ENCODE measurements around the gene KIF5A.

KIF5A gene

GRCh38 chr12:57620936-57621496 is 71.2 kb downstream of the KIF5A start:
- TF ChIP-seq REST (IDR thresholded peaks at IDR 0.05; ENCODE audit: low read depth) (0 out of 2 replicates have a peak, but pooled peaks have one; percentile 3), CREB1 (IDR thresholded peaks at IDR 0.05; ENCODE audit: low read depth) (no peak), USF1 (IDR thresholded peaks at IDR 0.05) (no peak), EP300 (IDR thresholded peaks at IDR 0.05; ENCODE audit: borderline replicate concordance) (no peak)

- TF ChIP-seq EGR1 (IDR thresholded peaks at IDR 0.05) (no peak), TCF12 (IDR thresholded peaks at IDR 0.05; ENCODE audit: low read depth) (no peak), ZBTB7A (IDR thresholded peaks at IDR 0.05; ENCODE audit: low read depth) (peak; percentile 97), CREB1 (IDR thresholded peaks at IDR 0.05; ENCODE audit: low read depth) (no peak), TEAD4 (IDR thresholded peaks at IDR 0.05) (no peak), RAD21 (IDR thresholded peaks at IDR 0.05; ENCODE audit: low read depth) (peak; percentile 84), MAX (IDR thresholded peaks at IDR 0.05) (no peak), TAF1 (IDR thresholded peaks at IDR 0.05; ENCODE audit: low read depth) (no peak), USF1 (IDR thresholded peaks at IDR 0.05) (no peak), NFIC (IDR thresholded peaks at IDR 0.05) (no peak), YY1 (IDR thresholded peaks at IDR 0.05; ENCODE audit: low read depth) (no peak), REST (IDR thresholded peaks at IDR 0.05; ENCODE audit: low read depth) (0 out of 2 replicates have a peak, but pooled peaks have one; percentile 4), FOXM1 (IDR thresholded peaks at IDR 0.05; ENCODE audit: borderline replicate concordance, low read depth) (no peak)
Measured at GRCh38 chr12:57621497-57622292, 71.9 kb downstream of the KIF5A start.

GRCh38 chr12:57622293-57623245 is 72.7 kb downstream of the KIF5A start:
- TF ChIP-seq YY1 (IDR thresholded peaks at IDR 0.05; ENCODE audit: low read depth): no peak
- no peak for TF ChIP-seq REST (IDR thresholded peaks at IDR 0.05; ENCODE audit: low read depth)
- TF ChIP-seq RAD21 (IDR thresholded peaks at IDR 0.05; ENCODE audit: low read depth): no peak
- no peak for TF ChIP-seq USF1 (IDR thresholded peaks at IDR 0.05)
- TF ChIP-seq NFIC (IDR thresholded peaks at IDR 0.05): no peak
- TF ChIP-seq CREB1 (IDR thresholded peaks at IDR 0.05; ENCODE audit: low read depth): no peak
- TF ChIP-seq ZBTB7A (IDR thresholded peaks at IDR 0.05; ENCODE audit: low read depth): no peak
- TF ChIP-seq EP300 (IDR thresholded peaks at IDR 0.05; ENCODE audit: borderline replicate concordance): no peak
- no peak for TF ChIP-seq EGR1 (IDR thresholded peaks at IDR 0.05)
- no peak for TF ChIP-seq TEAD4 (IDR thresholded peaks at IDR 0.05)
- no peak for TF ChIP-seq CEBPB (IDR thresholded peaks at IDR 0.05)
- TF ChIP-seq MAX (IDR thresholded peaks at IDR 0.05): no peak
- no peak for TF ChIP-seq FOXM1 (IDR thresholded peaks at IDR 0.05; ENCODE audit: borderline replicate concordance, low read depth)

All from Ishikawa (cell line).